RWPE2 (cell line): ENCODE data around the gene RERE.

ENCODE experiments used
- ATAC-seq: fragments of 200-7000 bp; cut with Tn5 transposase; 3 replicates; pipeline ENCODE4 v1.9.1; 2021; ENCODE audit warnings: low read depth
- DNase-seq: peaks from one replicate; pipeline ENCODE4 v3.0.0-alpha.2; 2020; ENCODE audit warnings: low spot score
- H3K27ac ChIP-seq: fragments of 450-650 bp; 2 replicates; pipeline ENCODE4 v1.5.1; 2017; ENCODE audit warnings: mild to moderate bottlenecking; ENCODE audit not compliant: poor library complexity, severe bottlenecking
- H3K27me3 ChIP-seq: fragments of 250-450 bp; sonication (Bioruptor Pico); 2 replicates; pipeline ENCODE4 v1.5.1; 2021; ENCODE audit warnings: mild to moderate bottlenecking, moderate library complexity; ENCODE audit not compliant: insufficient read depth, poor library complexity, severe bottlenecking
- H3K36me3 ChIP-seq: fragments of 250-450 bp; sonication (Bioruptor Pico); 2 replicates; pipeline ENCODE4 v1.5.1; 2020; ENCODE audit warnings: low read depth, mild to moderate bottlenecking, moderate library complexity
- H3K4me1 ChIP-seq: fragments of 250-450 bp; sonication (Bioruptor Pico); 2 replicates; pipeline ENCODE4 v1.5.1; 2021; ENCODE audit warnings: mild to moderate bottlenecking, moderate library complexity; ENCODE audit not compliant: insufficient read depth, poor library complexity, severe bottlenecking
- H3K4me3 ChIP-seq: fragments of 250-450 bp; sonication (Bioruptor Pico); 2 replicates; pipeline ENCODE4 v1.5.1; 2021; ENCODE audit warnings: mild to moderate bottlenecking, moderate library complexity; ENCODE audit not compliant: severe bottlenecking
- H3K9me3 ChIP-seq: fragments of 250-450 bp; sonication (Bioruptor Pico); 2 replicates; pipeline ENCODE4 v1.5.1; 2021; ENCODE audit warnings: mild to moderate bottlenecking, moderate library complexity; ENCODE audit not compliant: severe bottlenecking
- CTCF ChIP-seq: fragments of 450-650 bp; IDR thresholded peaks from one replicate; pipeline ENCODE4 v1.5.1; 2017; ENCODE audit warnings: mild to moderate bottlenecking, moderate library complexity; ENCODE audit not compliant: poor library complexity, severe bottlenecking

RERE gene

GRCh38 chr1:8364528-8365442 lies 452.7 kb downstream of the RERE start:
- Histone ChIP-seq H3K9me3 (no peaks in the 10 kb centered on the region), H3K4me3 (no peak overlapping the region), H3K4me1 (no peaks in the 10 kb centered on the region), H3K27ac (no peak overlapping the region), H3K27me3 (no peaks in the 10 kb centered on the region), H3K36me3 (peaks cover 18% of the 10 kb centered on the region; the same call in 1 of the 2 replicates)
- TF ChIP-seq CTCF, result no peak
- ATAC-seq (no peak), DNase-seq (no peak)

- H3K27me3 ChIP-seq, result no peaks in the 10 kb centered on the region
- peaks cover 20% of the 10 kb centered on the region; the same call in 1 of the 2 replicates for H3K36me3 ChIP-seq
- ATAC-seq (no peak), DNase-seq (no peak)
- no peaks in the 10 kb centered on the region for H3K9me3 ChIP-seq
- no peaks in the 10 kb centered on the region for H3K4me1 ChIP-seq
- no peak overlapping the region for H3K27ac ChIP-seq
- no peak overlapping the region for H3K4me3 ChIP-seq
- TF ChIP-seq CTCF, result no peak
These were observed 453.6 kb downstream of the RERE start for GRCh38 chr1:8363767-8364301.

- H3K27me3 ChIP-seq, result no peaks in the 10 kb centered on the region
- ATAC-seq (no peak), DNase-seq (no peak)
- H3K4me1 ChIP-seq, result no peaks in the 10 kb centered on the region
- H3K27ac ChIP-seq, result no peak overlapping the region
- H3K36me3 ChIP-seq, result peaks cover 23% of the 10 kb centered on the region; the same call in 1 of the 2 replicates
- TF ChIP-seq CTCF, result no peak
- no peak overlapping the region for H3K4me3 ChIP-seq
- H3K9me3 ChIP-seq, result no peaks in the 10 kb centered on the region
These were observed 454.2 kb downstream of the RERE start for GRCh38 chr1:8363186-8363766.

GRCh38 chr1:8362701-8363101 lies 454.7 kb downstream of the RERE start:
- ATAC-seq (no peak), DNase-seq (no peak)
- TF ChIP-seq CTCF, result no peak
- Histone ChIP-seq H3K27ac (no peak overlapping the region), H3K27me3 (no peaks in the 10 kb centered on the region), H3K4me1 (no peaks in the 10 kb centered on the region), H3K9me3 (no peaks in the 10 kb centered on the region), H3K4me3 (no peak overlapping the region), H3K36me3 (peaks cover 28% of the 10 kb centered on the region)
